ENCODE results near the gene SIX3.

SIX3 gene

GRCh38 chr2:44925561-44926136 lies 15.9 kb upstream of the SIX3 start:
- TF ChIP-seq GABPA (IDR thresholded peaks at IDR 0.05; ENCODE audit: low read depth) = no peak
- peaks cover 57% of the 10 kb centered on the region for H3K27me3 ChIP-seq (ENCODE audit: insufficient read depth, poor library complexity, severe bottlenecking)
- no peak overlapping the region for H3K4me3 ChIP-seq (replicated peaks; ENCODE audit: insufficient read depth, low read length)
- no peak for DNase-seq (ENCODE audit: low read depth in 1 of 2, low spot score in 1 of 2)
- H3K27ac ChIP-seq (replicated peaks) = no peak overlapping the region

GRCh38 chr2:44926957-44927356 lies 14.5 kb upstream of the SIX3 start:
- TF ChIP-seq GABPA (IDR thresholded peaks at IDR 0.05; ENCODE audit: low read depth) (no peak), SPI1 (IDR thresholded peaks at IDR 0.05; ENCODE audit: borderline replicate concordance, low read depth) (no peak), POLR2AphosphoS5 (IDR thresholded peaks at IDR 0.05; ENCODE audit: low read depth) (no peak), REST (IDR thresholded peaks at IDR 0.05; ENCODE audit: insufficient replicate concordance, low read depth) (no peak), CTCF (IDR thresholded peaks at IDR 0.05; ENCODE audit: insufficient read depth, low read length) (no peak)
- no peak for DNase-seq (ENCODE audit: low read depth in 1 of 2, low spot score in 1 of 2)
- no peak overlapping the region for H3K4me3 ChIP-seq (replicated peaks; ENCODE audit: insufficient read depth, low read length)
- H3K27me3 ChIP-seq (ENCODE audit: insufficient read depth, poor library complexity, severe bottlenecking) = peaks cover 68% of the 10 kb centered on the region
- no peak overlapping the region for H3K27ac ChIP-seq (replicated peaks)

- Histone ChIP-seq H3K4me3 (replicated peaks; ENCODE audit: insufficient read depth, low read length) (no peak overlapping the region), H3K27ac (replicated peaks) (no peak overlapping the region), H3K27me3 (ENCODE audit: insufficient read depth, poor library complexity, severe bottlenecking) (peaks cover 73% of the 10 kb centered on the region)
- TF ChIP-seq GABPA (IDR thresholded peaks at IDR 0.05; ENCODE audit: low read depth) (no peak), SPI1 (IDR thresholded peaks at IDR 0.05; ENCODE audit: borderline replicate concordance, low read depth) (no peak), CTCF (IDR thresholded peaks at IDR 0.05; ENCODE audit: insufficient read depth, low read length) (no peak), REST (IDR thresholded peaks at IDR 0.05; ENCODE audit: insufficient replicate concordance, low read depth) (no peak), POLR2AphosphoS5 (IDR thresholded peaks at IDR 0.05; ENCODE audit: low read depth) (no peak)
- DNase-seq (ENCODE audit: low read depth in 1 of 2, low spot score in 1 of 2) = no peak
These were observed 13.5 kb upstream of the SIX3 start for GRCh38 chr2:44927985-44928482.

- DNase-seq (ENCODE audit: low read depth in 1 of 2, low spot score in 1 of 2) = no peak
- Histone ChIP-seq H3K4me3 (replicated peaks; ENCODE audit: insufficient read depth, low read length) (no peak overlapping the region), H3K27me3 (ENCODE audit: insufficient read depth, poor library complexity, severe bottlenecking) (peaks cover 79% of the 10 kb centered on the region)
These were observed 12.9 kb upstream of the SIX3 start for GRCh38 chr2:44928483-44929158.

More at GRCh38 chr2:44928483-44929158, 12.9 kb upstream of the SIX3 start:
- TF ChIP-seq CTCF (IDR thresholded peaks at IDR 0.05; ENCODE audit: insufficient read depth, low read length) = no peak
- no peak for TF ChIP-seq GABPA (IDR thresholded peaks at IDR 0.05; ENCODE audit: low read depth)
- no peak for TF ChIP-seq SPI1 (IDR thresholded peaks at IDR 0.05; ENCODE audit: borderline replicate concordance, low read depth)
- no peak for TF ChIP-seq POLR2AphosphoS5 (IDR thresholded peaks at IDR 0.05; ENCODE audit: low read depth)
- no peak for TF ChIP-seq REST (IDR thresholded peaks at IDR 0.05; ENCODE audit: insufficient replicate concordance, low read depth)
- H3K27ac ChIP-seq (replicated peaks) = no peak overlapping the region

Measured in HL-60 (cell line).